ENCODE results near the gene NHSL1. TPM values are rescaled to one million over a fixed set of nuclear protein-coding genes. Genes with fewer than 3 reads are reported as not detected.

Gene NHSL1
- total RNA-seq, 4 donors from 2014 or later: 73.2 to 117 (median 98.0) TPM

- no peak for DNase-seq
- WGBS, 2 donors (ENCODE audit: low coverage in 1 of 2): 76 to 83% methylated on average over 6 to 8 of the region's 8 CpGs
- Histone ChIP-seq H3K27me3 (no peaks in the 10 kb centered on the region), H3K4me3 (no peak overlapping the region), H3K36me3 (no peaks in the 10 kb centered on the region), H3K4me1 (peaks cover 0 to 13% (median 0%) of the 10 kb centered on the region in 4 donors), H3K9me3 (no peaks in the 10 kb centered on the region), H3K27ac (no peak overlapping the region)
- in situ Hi-C loops (cut with MboI; ENCODE audit: low pct_ligation_motif_present in 1 of 4, low pct_unique_long_range_greater_than_20kb in 1 of 4, low sequenced_read_pairs in 3 of 4) (loop anchor here in 1 of 4 donors (10.0 kb wide), 1 partner anchor 413 kb away; no protein-coding TSS in a partner anchor), intact Hi-C loops (cut with DNase I; ENCODE audit: low total_unique reads) (no loop called here)
- no peak for TF ChIP-seq POLR2A (IDR thresholded peaks at IDR 0.05)
- TF ChIP-seq POLR2AphosphoS5 (IDR thresholded peaks at IDR 0.05): no peak
Observed at GRCh38 chr6:138527411-138528088, 28.3 kb upstream of the NHSL1 start.

- DNase-seq: no peak
- Histone ChIP-seq H3K4me1 (peaks cover 0 to 19% (median 0%) of the 10 kb centered on the region in 4 donors), H3K9me3 (no peaks in the 10 kb centered on the region), H3K36me3 (no peaks in the 10 kb centered on the region), H3K27ac (no peak overlapping the region), H3K27me3 (no peaks in the 10 kb centered on the region), H3K4me3 (no peak overlapping the region)
- intact Hi-C loops (cut with DNase I; ENCODE audit: low total_unique reads): no loop called here
- in situ Hi-C loops (cut with MboI; ENCODE audit: low pct_ligation_motif_present in 1 of 4, low pct_unique_long_range_greater_than_20kb in 1 of 4, low sequenced_read_pairs in 3 of 4): loop anchor here in 1 of 4 donors (10.0 kb wide), 1 partner anchor 412 kb away; no protein-coding TSS in a partner anchor
- WGBS, 2 donors (ENCODE audit: low coverage in 1 of 2): 63 to 69% methylated on average over 5 to 11 of the region's 11 CpGs
- TF ChIP-seq CTCF (IDR thresholded peaks at IDR 0.05) (no peak), EP300 (IDR thresholded peaks at IDR 0.05; ENCODE audit: low read depth) (no peak), POLR2A (IDR thresholded peaks at IDR 0.05) (no peak), POLR2AphosphoS5 (IDR thresholded peaks at IDR 0.05) (no peak)
Observed at GRCh38 chr6:138526822-138527235, 27.5 kb upstream of the NHSL1 start.

- TF ChIP-seq POLR2AphosphoS5 (IDR thresholded peaks at IDR 0.05): no peak
- no peak for TF ChIP-seq POLR2A (IDR thresholded peaks at IDR 0.05)
- TF ChIP-seq CTCF (IDR thresholded peaks at IDR 0.05): no peak
- TF ChIP-seq EP300 (IDR thresholded peaks at IDR 0.05; ENCODE audit: low read depth): no peak
- 82 to 95% methylated on average over 2 to 4 of the region's 4 CpGs for WGBS, 2 donors (ENCODE audit: low coverage in 1 of 2)
- Histone ChIP-seq H3K27ac (no peak overlapping the region), H3K36me3 (no peaks in the 10 kb centered on the region), H3K27me3 (no peaks in the 10 kb centered on the region), H3K9me3 (no peaks in the 10 kb centered on the region), H3K4me3 (no peak overlapping the region), H3K4me1 (peaks cover 0 to 19% (median 0%) of the 10 kb centered on the region in 4 donors)
- intact Hi-C loops (cut with DNase I; ENCODE audit: low total_unique reads): no loop called here
- DNase-seq: no peak
- in situ Hi-C loops (cut with MboI; ENCODE audit: low pct_ligation_motif_present in 1 of 4, low pct_unique_long_range_greater_than_20kb in 1 of 4, low sequenced_read_pairs in 3 of 4): loop anchor here in 1 of 4 donors (10.0 kb wide), 1 partner anchor 411 kb away; no protein-coding TSS in a partner anchor
Observed at GRCh38 chr6:138525355-138525754, 26.1 kb upstream of the NHSL1 start.

GRCh38 chr6:138524526-138524925 lies 25.2 kb upstream of the NHSL1 start:
- intact Hi-C loops (cut with DNase I; ENCODE audit: low total_unique reads) (no loop called here), in situ Hi-C loops (cut with MboI; ENCODE audit: low pct_ligation_motif_present in 1 of 4, low pct_unique_long_range_greater_than_20kb in 1 of 4, low sequenced_read_pairs in 3 of 4) (loop anchor here in 2 of 4 donors (10.0 to 25.0 kb wide), 2 partner anchors 410 to 412 kb away; partner anchors contain the start of gene PERP (in 1 of the 2))
- H3K4me3 ChIP-seq: no peak overlapping the region
- H3K9me3 ChIP-seq: no peaks in the 10 kb centered on the region
- no peak overlapping the region for H3K27ac ChIP-seq
- WGBS, 2 donors (ENCODE audit: low coverage in 1 of 2): 59 to 88% methylated on average over 1 to 2 of the region's 2 CpGs
- TF ChIP-seq POLR2AphosphoS5 (IDR thresholded peaks at IDR 0.05) (no peak), POLR2A (IDR thresholded peaks at IDR 0.05) (no peak), EP300 (IDR thresholded peaks at IDR 0.05; ENCODE audit: low read depth) (no peak), CTCF (IDR thresholded peaks at IDR 0.05) (no peak)
- no peak for DNase-seq
- H3K27me3 ChIP-seq: no peaks in the 10 kb centered on the region
- no peaks in the 10 kb centered on the region for H3K36me3 ChIP-seq
- peaks cover 0 to 19% (median 0%) of the 10 kb centered on the region in 4 donors for H3K4me1 ChIP-seq

Measured in transverse colon (tissue), 4 donors.